NCI-H69 (cell line): ENCODE measurements around the gene NME1.

Source experiments
- DNase-seq: peaks from one replicate; lab custom pipeline; 2025; lab: John Stamatoyannopoulos, UW

The NME1 gene

GRCh38 chr17:51189162-51189561 is 35.8 kb downstream of the NME1 start:
- no peak for DNase-seq

GRCh38 chr17:51189628-51190027 is 36.3 kb downstream of the NME1 start:
- no peak for DNase-seq

- DNase-seq, result no peak
Measured at GRCh38 chr17:51191895-51192294, 38.5 kb downstream of the NME1 start.

- DNase-seq, result no peak
Measured at GRCh38 chr17:51197754-51198153, 44.4 kb downstream of the NME1 start.

GRCh38 chr17:51200295-51200694 is 46.9 kb downstream of the NME1 start:
- no peak for DNase-seq

- DNase-seq, result no peak
Measured at GRCh38 chr17:51200846-51201245, 47.5 kb downstream of the NME1 start.

- no peak for DNase-seq
Measured at GRCh38 chr17:51203838-51204237, 50.5 kb downstream of the NME1 start.
